H54 (cell line): ENCODE results near the gene BRI3BP.

Source experiments
- DNase-seq: peaks from one replicate; pipeline ENCODE4 v3.0.0; 2011; ENCODE audit warnings: low spot score, mixed read lengths; ENCODE audit not compliant: insufficient read length
- FAIRE-seq: peaks from 3 replicates; lab custom pipeline; 2011; peaks lifted over from hg19 to GRCh38; lab: Jason Lieb, UNC
- POLR2A ChIP-seq: IDR thresholded peaks from 2 replicates; pipeline ENCODE4 v1.6.1; 2011; ENCODE audit warnings: low read depth, mild to moderate bottlenecking, low read length

The BRI3BP gene

GRCh38 chr12:125076103-125076502, 82.7 kb downstream of the BRI3BP start:
- DNase-seq (no peak), FAIRE-seq (no peak)
- TF ChIP-seq POLR2A: no peak

- FAIRE-seq (no peak), DNase-seq (no peak)
- TF ChIP-seq POLR2A: no peak
These were observed 85.6 kb downstream of the BRI3BP start for GRCh38 chr12:125079084-125079483.

GRCh38 chr12:125079648-125080645, 86.5 kb downstream of the BRI3BP start:
- no peak for TF ChIP-seq POLR2A
- FAIRE-seq: no peak
- DNase-seq: no peak
